Spleen (tissue), 11 donors: ENCODE results near the gene DAZAP1. TPM values are rescaled to one million over a fixed set of nuclear protein-coding genes. Genes with fewer than 3 reads are reported as not detected.

Source experiments
- DNase-seq: peaks from one replicate; pipeline ENCODE4 v3.0.0-alpha.2; 2020
- H3K27ac ChIP-seq, 8 donors: fragments of 200-600 bp; sonication (generic) in 7 of 8; 1 replicate in 4 of 8; 2 replicates in 4 of 8; pipeline versions ENCODE4 v1.5.0 to v1.8.0; 2016 to 2021; ENCODE audit warnings: inconsistent platforms in 4 of 8, mild to moderate bottlenecking in 4 of 8, moderate library complexity in 1 of 8
- H3K27me3 ChIP-seq, 7 donors: fragments of 200-600 bp; sonication (generic) in 6 of 7; replicated peaks in 1 of 7; 1 replicate in 4 of 7; 2 replicates in 3 of 7; pipeline versions ENCODE4 v1.5.0 to v1.8.0; 2016 to 2021; ENCODE audit warnings: inconsistent platforms in 3 of 7, mild to moderate bottlenecking in 1 of 7
- H3K36me3 ChIP-seq, 6 donors: fragments of 200-600 bp; sonication (generic) in 5 of 6; 1 replicate in 4 of 6; 2 replicates in 2 of 6; pipeline versions ENCODE4 v1.5.0 to v1.8.0; 2016 to 2021; ENCODE audit warnings: inconsistent platforms in 2 of 6
- H3K4me1 ChIP-seq, 6 donors: fragments of 200-600 bp; sonication (generic) in 5 of 6; 1 replicate in 3 of 6; 2 replicates in 3 of 6; pipeline versions ENCODE4 v1.5.0 to v1.8.0; 2016 to 2021; ENCODE audit warnings: inconsistent platforms in 3 of 6
- H3K4me3 ChIP-seq, 8 donors: fragments of 200-600 bp; sonication (generic) in 7 of 8; 1 replicate in 4 of 8; 2 replicates in 4 of 8; pipeline versions ENCODE4 v1.5.0 to v1.8.0; 2016 to 2021; ENCODE audit warnings: inconsistent platforms in 4 of 8, mild to moderate bottlenecking in 4 of 8, moderate library complexity in 2 of 8
- H3K9me3 ChIP-seq, 8 donors: fragments of 200-600 bp; sonication (generic) in 7 of 8; 1 replicate in 4 of 8; 2 replicates in 4 of 8; pipeline versions ENCODE4 v1.5.0 to v1.8.0; 2016 to 2021; ENCODE audit warnings: inconsistent platforms in 4 of 8
- POLR2A ChIP-seq, 3 donors: fragments of 450-650 bp; IDR thresholded peaks; one replicate each; pipeline ENCODE4 v1.5.1; 2017; ENCODE audit warnings: antibody characterized with exemption in 3 of 3, mild to moderate bottlenecking in 1 of 3
- POLR2AphosphoS5 ChIP-seq, 3 donors: sonication (generic); formaldehyde crosslinking; IDR thresholded peaks; one replicate each; pipeline ENCODE4 v1.5.1; 2017; ENCODE audit warnings: antibody characterized with exemption in 3 of 3
- WGBS, 5 donors: extraction: QIAGEN DNeasy Blood & Tissue Kit in 3 of 5; methylation state at CpG; one replicate each; pipeline versions ENCODE4 v1.1.5 to v1.1.7; 2013 to 2018; 5-methylcytosine and 5-hydroxymethylcytosine counted together
- intact Hi-C: fragments of 100-400 bp; cut with DNase I; formaldehyde crosslinking; loops from one replicate; pipeline ENCODE4 v1.15.0; 2023; ENCODE audit warnings: low total_unique reads
- polyA plus RNA-seq, 3 donors: library from polyadenylated mRNA; stranded (reverse); fragments of 200-250 nt; gene quantifications; one replicate each; pipeline ENCODE4 v1.2.1, GENCODE V29; 2013
- total RNA-seq, 7 donors: library from RNA; depleted of rRNA in 3 of 7; stranded (reverse); fragments of >200 nt in 3 of 7; fragmentation: NEBNext Ultra II Directional in 4 of 7; extraction: Animal tissue kit (Norgen Biotek cat#: 25700) in 4 of 7; gene quantifications; one replicate each; pipeline versions ENCODE4 v1.1.0 to v1.2.1, GENCODE V29; 2016 to 2021
- TF ChIP-seq, protein P1 (sequence below), 11 experiments: fragments of 200-600 bp in 7 of 11; fragments of 450-650 bp in 4 of 11; sonication (generic) in 4 of 11; IDR thresholded peaks in 8 of 11; conservative IDR thresholded peaks in 3 of 11; 1 replicate in 7 of 11; 2 replicates in 4 of 11; pipeline versions ENCODE4 v1.4.0 to v1.8.0; 2016 to 2021; ENCODE audit warnings: antibody characterized with exemption in 11 of 11, inconsistent platforms in 4 of 11, mild to moderate bottlenecking in 1 of 11
- donor health status: healthy with polysubstance abuse.
- donor health status: DM: no; HTN: no; CAD: no; lungs with moderate emphysema.
- donor health status: DM: no; HTN: no; CAD: no.
- donor health status: Bipolar disorder and iron deficiency.
- donor health status: healthy.
- donor health status: DM: no; HTN: no; CAD: no.
- donor health status: DM: yes; HTN: yes; CAD: no.

The DAZAP1 gene
- total and polyA plus RNA-seq, 10 donors: 43.8 to 137 (median 99.6) TPM

DNA sequence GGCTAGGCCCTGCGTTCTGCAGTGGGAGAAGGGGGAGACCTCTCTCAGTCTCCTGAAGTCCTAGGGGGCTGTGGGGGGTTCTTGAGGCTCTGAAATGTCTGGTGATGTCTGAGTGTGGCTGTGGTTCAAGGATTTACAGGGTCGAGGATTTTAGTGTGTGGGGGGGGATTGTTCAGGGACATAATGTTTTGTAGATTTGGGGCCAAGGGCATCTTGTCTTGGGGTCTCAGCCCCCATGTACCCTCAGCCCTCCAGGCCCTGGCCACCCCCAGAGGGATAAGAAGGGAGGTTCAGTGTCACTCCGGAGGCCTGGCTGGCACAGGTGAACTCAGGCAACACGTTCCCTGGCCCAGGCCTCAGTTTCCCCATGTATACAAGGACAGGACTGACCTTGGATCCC, 40.1 kb downstream of the DAZAP1 start:
- Histone ChIP-seq H3K4me3 (no peak overlapping the region), H3K4me1 (peaks cover 19 to 59% (median 47%) of the 10 kb centered on the region in 6 donors), H3K36me3 (peaks cover 0 to 10% (median 1%) of the 10 kb centered on the region in 6 donors), H3K27ac (no peak overlapping the region), H3K9me3 (no peaks in the 10 kb centered on the region), H3K27me3 (peaks cover 9 to 80% (median 70%) of the 10 kb centered on the region in 7 donors)
- whole genome bisulfite sequencing, 5 donors: 13 to 34% (median 32%) methylated on average over 3 to 4 of the region's 4 CpGs
- intact Hi-C loops: no loop called here
- TF ChIP-seq POLR2A (IDR thresholded peaks at IDR 0.05) (no peak), POLR2AphosphoS5 (IDR thresholded peaks at IDR 0.05) (no peak)
- TF ChIP-seq, protein P1, sequence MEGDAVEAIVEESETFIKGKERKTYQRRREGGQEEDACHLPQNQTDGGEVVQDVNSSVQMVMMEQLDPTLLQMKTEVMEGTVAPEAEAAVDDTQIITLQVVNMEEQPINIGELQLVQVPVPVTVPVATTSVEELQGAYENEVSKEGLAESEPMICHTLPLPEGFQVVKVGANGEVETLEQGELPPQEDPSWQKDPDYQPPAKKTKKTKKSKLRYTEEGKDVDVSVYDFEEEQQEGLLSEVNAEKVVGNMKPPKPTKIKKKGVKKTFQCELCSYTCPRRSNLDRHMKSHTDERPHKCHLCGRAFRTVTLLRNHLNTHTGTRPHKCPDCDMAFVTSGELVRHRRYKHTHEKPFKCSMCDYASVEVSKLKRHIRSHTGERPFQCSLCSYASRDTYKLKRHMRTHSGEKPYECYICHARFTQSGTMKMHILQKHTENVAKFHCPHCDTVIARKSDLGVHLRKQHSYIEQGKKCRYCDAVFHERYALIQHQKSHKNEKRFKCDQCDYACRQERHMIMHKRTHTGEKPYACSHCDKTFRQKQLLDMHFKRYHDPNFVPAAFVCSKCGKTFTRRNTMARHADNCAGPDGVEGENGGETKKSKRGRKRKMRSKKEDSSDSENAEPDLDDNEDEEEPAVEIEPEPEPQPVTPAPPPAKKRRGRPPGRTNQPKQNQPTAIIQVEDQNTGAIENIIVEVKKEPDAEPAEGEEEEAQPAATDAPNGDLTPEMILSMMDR (IDR thresholded peaks at IDR 0.05 in 8 of 11, conservative IDR thresholded peaks at IDR 0.05 in 3 of 11): no peak
- no peak for DNase-seq

DNA sequence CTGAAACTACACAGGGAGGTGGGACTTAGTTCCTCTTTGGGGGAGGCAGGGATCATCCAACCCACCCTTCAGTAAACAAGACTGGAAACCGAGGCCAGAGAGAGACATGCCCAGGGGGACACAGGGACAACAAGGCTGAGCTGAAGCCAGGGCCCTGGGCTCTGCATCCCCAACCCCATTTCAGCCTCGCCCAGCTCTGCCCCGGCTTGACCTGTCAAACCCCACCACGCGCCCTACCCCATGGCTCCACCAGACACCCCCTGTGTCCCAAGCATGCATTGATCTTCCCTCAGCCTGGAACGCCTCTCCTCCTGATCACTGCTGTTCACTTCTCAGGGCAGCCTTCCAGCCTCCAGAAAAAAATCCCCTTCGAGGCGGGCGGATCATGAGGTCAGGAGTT, 40.6 kb downstream of the DAZAP1 start:
- no peak for DNase-seq
- H3K27ac ChIP-seq: no peak overlapping the region
- TF ChIP-seq POLR2AphosphoS5 (IDR thresholded peaks at IDR 0.05) (no peak), POLR2A (IDR thresholded peaks at IDR 0.05) (no peak)
- TF ChIP-seq, protein P1 (IDR thresholded peaks at IDR 0.05 in 8 of 11, conservative IDR thresholded peaks at IDR 0.05 in 3 of 11): no peak
- intact Hi-C loops: no loop called here
- H3K27me3 ChIP-seq: peaks cover 11 to 84% (median 75%) of the 10 kb centered on the region in 7 donors
- no peaks in the 10 kb centered on the region for H3K9me3 ChIP-seq
- H3K4me3 ChIP-seq: no peak overlapping the region
- H3K36me3 ChIP-seq: peaks cover 0 to 6% (median 0%) of the 10 kb centered on the region in 6 donors
- 86 to 91% (median 88%) methylated on average over 9 of the region's 9 CpGs for WGBS, 5 donors
- peaks cover 19 to 63% (median 47%) of the 10 kb centered on the region in 6 donors for H3K4me1 ChIP-seq

DNA sequence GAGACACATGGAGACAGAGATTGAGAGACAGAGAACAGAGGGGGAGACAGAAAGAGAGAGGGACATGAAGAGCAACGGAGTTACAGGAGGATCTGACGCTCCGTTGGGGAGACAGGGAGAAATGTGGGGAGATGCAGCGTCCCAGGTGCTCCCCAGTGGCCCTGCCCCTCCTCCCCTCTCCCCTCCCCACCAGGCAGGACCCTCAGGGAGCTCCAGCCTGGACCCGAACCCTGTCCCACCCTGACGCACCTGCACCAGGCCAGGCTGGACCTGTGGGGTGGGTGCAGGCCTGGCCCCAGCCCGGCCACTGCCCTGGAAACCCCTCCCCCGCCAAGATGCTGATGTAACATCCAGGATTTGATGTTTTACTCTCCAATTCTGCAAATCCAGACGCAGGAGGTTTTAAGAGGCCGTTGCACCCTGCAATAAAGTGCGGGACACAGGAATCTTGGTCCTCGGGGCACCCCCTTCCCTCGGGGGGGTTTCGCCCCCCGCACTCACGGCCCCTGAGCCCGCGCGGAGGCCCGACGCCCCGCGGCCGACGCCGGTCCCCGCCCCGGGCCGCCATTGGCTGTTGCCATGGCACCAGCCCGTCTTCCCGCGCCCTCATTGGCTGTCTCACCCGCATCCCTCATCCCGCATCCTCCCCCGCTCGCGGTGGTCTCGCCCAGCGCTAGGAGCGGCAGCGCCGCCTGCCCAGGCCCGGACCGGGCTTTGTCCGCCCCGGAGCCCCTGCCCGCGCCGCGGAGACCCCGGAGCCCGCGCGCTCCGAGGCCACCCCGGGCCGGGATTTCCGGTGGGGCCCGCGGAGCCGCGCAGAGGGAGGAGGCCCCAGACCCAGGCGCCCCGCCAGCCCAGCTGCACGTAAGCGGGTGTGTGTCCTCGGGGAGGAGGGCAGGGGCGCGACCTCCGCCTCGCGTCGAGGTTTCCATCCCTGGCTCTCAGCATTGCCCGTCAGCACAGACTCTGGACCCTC, 42.4 kb downstream of the DAZAP1 start, which contains the start of gene APC2:
TSS of gene APC2 (plus strand) at position 655 of the 976 bp plus-strand sequence. CDS start 2,881 bp downstream, outside the sequence.
- DNase-seq: no peak
- Histone ChIP-seq H3K27me3 (peaks cover 11 to 100% (median 91%) of the 10 kb centered on the region in 7 donors), H3K36me3 (no peaks in the 10 kb centered on the region), H3K27ac (no peak within 1 kb of the TSS), H3K9me3 (no peaks in the 10 kb centered on the region), H3K4me1 (peaks cover 18 to 70% (median 52%) of the 10 kb centered on the region in 6 donors), H3K4me3 (peak within 1 kb of the TSS in 4 of 8 donors; percentile 2 to 48 (median 10))
- TF ChIP-seq, protein P1 (IDR thresholded peaks at IDR 0.05 in 8 of 11, conservative IDR thresholded peaks at IDR 0.05 in 3 of 11): no peak
- no peak for TF ChIP-seq POLR2AphosphoS5 (IDR thresholded peaks at IDR 0.05)
- no peak for TF ChIP-seq POLR2A (IDR thresholded peaks at IDR 0.05)
- intact Hi-C loops: no loop called here
- 3 to 10% (median 4%) methylated on average over 32 to 74 of the region's 74 CpGs for WGBS, 5 donors
